HG03045 (cell line): ENCODE data around the gene PFN3.
"Not testable (repeated sequence)": the region's sequence is repeated elsewhere in the genome, so short reads cannot be mapped to it uniquely, and the experiment has no call there.

ENCODE experiments used
- ATAC-seq: cut with Tn5 transposase; IDR thresholded peaks from one replicate; pipeline ENCODE4 v1.9.1; 2021; ENCODE audit warnings: mild to moderate bottlenecking, moderate library complexity; ENCODE audit not compliant: unreplicated experiment

Gene PFN3

GRCh38 chr5:177362610-177363507 is 37.6 kb downstream of the PFN3 start:
- ATAC-seq = peak; percentile 37

- ATAC-seq = no peak
Observed at GRCh38 chr5:177362292-177362609, 38.2 kb downstream of the PFN3 start.

- no peak for ATAC-seq
Observed at GRCh38 chr5:177361418-177362291, 38.8 kb downstream of the PFN3 start.

- not testable (repeated sequence) for ATAC-seq
Observed at GRCh38 chr5:177360740-177361139, 39.7 kb downstream of the PFN3 start.

GRCh38 chr5:177359860-177360259 is 40.6 kb downstream of the PFN3 start:
- no peak for ATAC-seq

GRCh38 chr5:177359451-177359851 is 41.0 kb downstream of the PFN3 start:
- ATAC-seq = no peak

- no peak for ATAC-seq
Observed at GRCh38 chr5:177358370-177358819, 42.1 kb downstream of the PFN3 start.

- ATAC-seq = peak; percentile 88
Observed at GRCh38 chr5:177357459-177358351, 42.8 kb downstream of the PFN3 start, which contains the start of gene RGS14. TSS of gene RGS14 (plus strand) at chr5:177357924. CDS start at chr5:177358025, 101 bp downstream.

GRCh38 chr5:177357146-177357458 is 43.4 kb downstream of the PFN3 start:
- no peak for ATAC-seq

GRCh38 chr5:177356746-177357145 is 43.7 kb downstream of the PFN3 start:
- ATAC-seq = no peak

GRCh38 chr5:177355868-177356168 is 44.6 kb downstream of the PFN3 start:
- ATAC-seq = no peak

- ATAC-seq = no peak
Observed at GRCh38 chr5:177355162-177355867, 45.1 kb downstream of the PFN3 start.

- ATAC-seq = no peak
Observed at GRCh38 chr5:177354711-177355110, 45.8 kb downstream of the PFN3 start.

- ATAC-seq = no peak
Observed at GRCh38 chr5:177354256-177354655, 46.2 kb downstream of the PFN3 start.

GRCh38 chr5:177353093-177353492 is 47.4 kb downstream of the PFN3 start:
- ATAC-seq = no peak

GRCh38 chr5:177351392-177352329 is 48.8 kb downstream of the PFN3 start, which contains the start of gene LMAN2:
TSS of gene LMAN2 (minus strand) at chr5:177351668. CDS start at chr5:177351647, 21 bp downstream.
- peak; percentile 94 for ATAC-seq

- ATAC-seq = no peak
Observed at GRCh38 chr5:177350776-177351391, 49.6 kb downstream of the PFN3 start.
